Measurements from ENCODE around the gene SLC8B1.
A peak's percentile ranks its signal among the peaks of the same experiment; 100 is the strongest.

SLC8B1 gene

DNA sequence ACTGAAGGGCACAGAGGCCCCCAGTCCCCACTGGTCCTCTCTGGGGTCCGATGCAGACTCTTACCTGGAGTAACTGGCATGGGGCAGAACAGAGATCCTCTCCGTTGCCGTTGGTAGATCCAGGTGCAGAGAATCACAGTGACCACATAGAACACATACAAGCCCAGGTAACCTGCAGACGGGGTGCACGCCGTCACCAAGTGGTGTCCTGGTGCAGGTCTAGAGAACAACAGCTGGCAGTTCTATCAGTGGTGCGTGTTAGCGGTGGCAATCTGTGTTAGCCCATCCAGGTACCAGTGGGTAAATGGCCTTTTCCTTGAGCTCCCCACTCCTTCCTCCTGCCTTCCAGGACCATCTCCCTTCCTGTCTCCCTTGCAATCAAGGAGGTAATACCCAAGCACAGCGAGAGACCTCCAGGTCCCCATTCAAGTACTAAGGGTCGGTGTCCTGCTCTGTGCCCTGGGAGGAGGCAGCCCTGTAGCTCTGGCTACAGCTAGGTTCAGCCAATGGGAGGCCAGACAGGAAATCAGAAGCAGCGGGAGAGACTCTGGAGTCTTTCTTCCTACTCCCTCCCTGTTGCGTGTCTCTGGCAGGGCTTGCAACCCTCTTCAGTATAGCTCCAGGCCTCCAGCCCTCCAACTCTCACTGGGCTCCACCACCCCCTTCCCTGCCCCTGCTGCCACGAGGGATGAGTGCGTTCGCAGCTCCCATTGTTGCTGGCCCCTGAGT is 15.8 kb downstream of the SLC8B1 start:
- DNase-seq = no peak

DNA sequence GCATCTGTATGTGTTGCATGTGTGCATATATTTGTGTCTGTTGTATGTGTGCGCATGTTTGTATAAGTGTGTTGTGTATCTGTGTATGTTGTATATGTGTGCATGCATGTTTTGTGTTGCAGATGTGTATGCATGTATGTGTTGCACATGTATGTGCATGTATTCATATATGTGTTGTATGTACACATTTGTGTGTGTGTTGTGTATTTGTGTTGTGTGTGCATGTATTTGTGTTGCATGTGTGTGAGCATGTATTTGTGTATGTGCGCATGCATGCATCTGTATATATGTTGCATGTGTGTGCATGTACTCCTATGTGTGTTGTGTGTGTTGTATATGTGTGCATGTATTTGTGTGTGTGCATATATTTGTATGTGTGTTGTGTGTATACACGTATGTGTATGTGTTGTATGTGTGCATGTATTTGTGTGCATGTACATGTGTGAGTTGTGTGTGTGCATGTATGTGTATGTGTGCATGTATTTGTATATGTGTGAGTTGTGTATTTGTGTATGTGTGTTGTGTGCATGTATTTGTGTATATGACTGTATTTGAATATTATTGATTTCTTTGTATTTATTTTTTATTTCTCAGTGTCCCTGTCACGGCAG is 16.8 kb downstream of the SLC8B1 start:
- DNase-seq = no peak

- DNase-seq = no peak
Observed at GRCh38 chr12:113317122-113317521, 17.8 kb downstream of the SLC8B1 start.

- DNase-seq = no peak
Observed at GRCh38 chr12:113316155-113316554, 18.8 kb downstream of the SLC8B1 start.

DNA sequence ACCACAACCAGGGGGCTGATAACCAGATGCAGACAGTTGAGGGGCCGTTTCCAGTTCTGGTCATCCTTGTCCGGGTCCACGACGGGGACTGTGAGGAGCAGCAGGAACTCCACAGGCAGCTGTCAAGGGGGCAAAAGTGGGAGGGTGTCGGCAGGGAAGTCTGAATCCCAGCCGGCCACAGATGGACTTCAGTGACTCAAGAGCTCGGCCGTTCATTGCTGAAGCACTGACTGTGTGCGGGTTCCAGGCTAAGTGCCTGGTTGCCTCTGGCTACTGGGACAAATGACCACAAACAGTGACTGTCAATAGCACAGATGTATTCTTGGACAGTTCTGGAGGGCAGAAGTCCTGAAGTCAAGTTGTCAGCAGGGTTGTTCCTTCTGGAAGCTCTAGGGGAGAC is 19.6 kb downstream of the SLC8B1 start:
- DNase-seq = no peak

DNA sequence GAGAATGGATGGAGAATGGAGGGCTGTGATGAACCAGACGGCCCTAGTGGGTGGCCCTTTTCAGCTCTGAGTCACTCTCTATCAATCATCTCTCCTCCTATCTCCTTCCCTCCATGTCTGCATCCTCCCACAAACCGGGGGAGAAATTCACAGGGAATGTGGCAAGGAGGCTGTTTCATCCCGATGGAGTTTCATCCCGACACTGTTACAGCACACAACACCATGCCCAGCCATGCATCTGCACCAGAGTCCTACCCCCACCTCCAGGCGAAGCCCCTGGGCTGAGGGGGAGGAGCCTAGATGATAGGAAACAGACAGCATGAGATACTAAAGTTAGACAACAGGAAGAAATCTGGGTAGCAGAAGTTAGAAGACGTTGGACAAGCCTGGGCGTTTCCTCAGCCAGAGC is 20.8 kb downstream of the SLC8B1 start:
- DNase-seq = no peak

GRCh38 chr12:113310489-113310888 is 24.4 kb downstream of the SLC8B1 start:
- peak; percentile 48 for DNase-seq

GRCh38 chr12:113306382-113306781 is 28.5 kb downstream of the SLC8B1 start:
- no peak for DNase-seq

- no peak for DNase-seq
Observed at GRCh38 chr12:113305281-113305856, 29.5 kb downstream of the SLC8B1 start.

GRCh38 chr12:113302886-113303640 is 31.8 kb downstream of the SLC8B1 start:
- peak; percentile 65 for DNase-seq

GRCh38 chr12:113302466-113302865 is 32.4 kb downstream of the SLC8B1 start:
- no peak for DNase-seq

DNA sequence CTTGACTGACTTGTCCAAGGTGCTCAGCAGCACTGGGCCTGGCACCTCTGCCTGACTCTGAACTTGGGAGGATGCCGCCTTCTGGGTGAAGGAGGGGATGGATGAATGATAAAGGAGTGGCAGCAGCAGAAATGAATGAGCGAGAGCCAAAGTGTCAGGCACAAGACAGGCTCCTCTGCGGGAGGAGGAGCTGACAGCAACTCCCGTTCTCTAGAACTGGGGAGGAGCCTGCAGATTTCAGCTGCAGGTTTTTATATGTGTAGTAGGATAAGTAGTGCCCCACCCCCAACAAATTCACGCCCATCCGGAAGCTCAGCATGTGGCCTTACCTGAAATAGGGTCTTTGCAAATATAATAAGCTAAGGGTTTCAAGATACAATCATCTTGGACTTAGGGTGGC is 33.1 kb downstream of the SLC8B1 start:
- DNase-seq = no peak

- DNase-seq = no peak
Observed at GRCh38 chr12:113299619-113300237, 35.2 kb downstream of the SLC8B1 start.

GRCh38 chr12:113298861-113299545 is 35.9 kb downstream of the SLC8B1 start:
- DNase-seq = no peak

GRCh38 chr12:113298472-113298817 is 36.5 kb downstream of the SLC8B1 start:
- DNase-seq = no peak

DNA sequence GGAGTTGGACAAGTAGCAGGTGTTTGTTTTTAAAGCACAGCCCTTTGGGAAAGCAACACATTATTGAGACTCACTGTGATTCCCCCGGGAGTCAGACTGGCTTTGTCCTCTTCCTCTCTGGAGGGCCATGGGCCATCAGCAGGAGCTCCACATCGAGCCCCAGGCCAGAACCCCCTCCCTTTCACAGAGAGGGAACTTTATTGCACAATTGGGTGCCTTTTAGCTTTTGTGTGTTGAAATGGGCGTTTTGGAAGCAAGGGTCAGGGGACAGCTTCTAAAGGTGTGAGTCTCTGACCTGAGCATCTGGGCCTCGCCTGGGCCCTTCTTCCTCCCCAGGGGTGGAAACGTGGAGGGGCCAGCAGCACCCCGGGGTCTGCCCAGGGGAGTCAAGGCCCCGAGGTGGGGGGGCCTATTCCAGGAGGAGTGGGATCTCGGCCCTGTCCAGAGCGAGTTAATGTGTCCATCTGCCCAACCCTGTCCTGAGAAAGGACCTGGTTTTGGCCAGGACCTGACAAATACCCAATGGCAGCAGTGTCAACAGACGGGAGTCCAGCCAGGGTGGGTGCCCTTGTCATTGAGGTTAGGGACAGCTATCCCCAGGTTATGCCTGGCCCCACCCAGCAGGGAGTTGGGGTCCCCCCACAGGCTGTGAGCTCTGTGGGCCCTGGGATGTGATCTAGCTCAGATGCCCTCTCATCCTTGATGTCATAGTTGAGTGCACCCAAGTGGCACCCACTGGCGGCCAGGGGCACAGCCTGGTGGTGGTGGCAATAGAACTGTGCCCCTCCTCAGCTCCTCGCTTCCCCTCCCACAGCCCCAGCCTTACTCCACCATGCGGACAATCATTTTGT is 37.1 kb downstream of the SLC8B1 start:
- no peak for DNase-seq

DNA sequence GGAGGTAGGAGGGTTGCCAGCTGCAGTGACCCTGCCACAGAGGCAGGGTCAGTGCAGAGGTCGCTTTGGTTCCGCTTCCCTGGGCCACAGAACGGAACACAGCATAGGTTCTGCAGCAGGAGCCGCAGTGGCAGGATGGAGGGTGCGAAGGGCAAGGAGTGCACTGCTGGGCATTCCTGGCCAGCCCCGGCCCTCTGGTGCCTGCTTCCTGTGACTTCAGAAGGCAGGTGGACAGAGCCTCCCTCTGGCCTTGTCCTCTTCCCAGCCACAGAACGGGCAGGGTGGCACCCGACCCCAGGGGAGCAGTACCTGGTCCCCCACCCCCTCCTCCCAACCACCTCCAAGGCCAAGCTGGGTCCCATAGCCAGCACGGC is 37.7 kb downstream of the SLC8B1 start:
- no peak for DNase-seq

- DNase-seq = no peak
Observed at GRCh38 chr12:113296557-113297213, 38.2 kb downstream of the SLC8B1 start.

GRCh38 chr12:113295886-113296556 is 38.9 kb downstream of the SLC8B1 start:
- no peak for DNase-seq

GRCh38 chr12:113293100-113293499 is 41.8 kb downstream of the SLC8B1 start:
- DNase-seq = no peak

DNA sequence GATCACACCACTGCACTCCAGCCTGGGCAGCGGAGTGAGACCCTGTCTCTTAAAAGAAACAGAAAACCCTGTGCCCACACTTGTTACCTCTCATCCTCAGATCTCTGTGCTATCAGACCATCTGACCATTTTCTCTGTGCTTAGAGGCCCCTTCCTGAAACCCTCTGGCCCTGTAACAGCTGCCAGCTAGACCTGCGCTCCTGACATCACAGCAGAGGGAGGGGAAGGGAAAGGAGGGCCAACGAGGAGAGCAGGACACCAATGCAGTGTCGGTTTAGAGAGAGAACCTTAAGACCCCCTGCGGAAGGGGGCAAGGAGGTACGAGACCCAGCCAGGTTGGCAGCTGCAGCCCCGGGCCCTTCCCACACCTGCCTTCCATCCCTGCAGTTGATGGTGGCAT is 42.4 kb downstream of the SLC8B1 start:
- DNase-seq = no peak

All from OCI-M1 (cell line).